Measurements from ENCODE around the gene MAST3. TPM values are rescaled to one million over a fixed set of nuclear protein-coding genes. Genes with fewer than 3 reads are reported as not detected.
A peak's percentile ranks its signal among the peaks of the same experiment; 100 is the strongest.

Gene MAST3
- total RNA-seq, 4 donors from 2014 or later: 0.59 to 22.5 (median 3.8) TPM

DNA sequence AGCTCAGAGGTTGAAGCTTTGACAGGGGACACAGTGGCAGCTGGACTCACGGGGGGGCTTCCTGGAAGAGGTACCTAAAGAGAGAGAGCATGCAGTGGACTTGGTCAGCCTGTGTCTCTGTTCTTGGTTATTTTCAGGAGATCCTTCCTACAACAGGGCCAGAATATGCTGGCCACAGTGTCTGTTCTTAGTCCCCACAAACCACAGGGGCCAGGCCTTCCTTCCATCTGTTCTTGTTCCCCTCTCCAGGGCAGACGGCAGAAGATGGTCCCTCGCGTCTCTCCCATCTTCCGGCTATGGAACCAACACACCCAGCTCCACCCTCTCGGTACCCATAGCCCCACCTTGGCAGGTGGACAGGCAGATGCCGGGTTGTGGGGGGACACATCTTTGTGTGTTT lies 24.8 kb downstream of the MAST3 start:
- no peak overlapping the region for H3K27ac ChIP-seq

GRCh38 chr19:18122860-18123795 lies 25.6 kb downstream of the MAST3 start:
- no peak overlapping the region for H3K4me3 ChIP-seq
- intact Hi-C loops (cut with DNase I; ENCODE audit: low total_unique reads): no loop called here
- peak in 1 of 2 donors; percentile 48 for DNase-seq
- H3K27me3 ChIP-seq: no peaks in the 10 kb centered on the region
- H3K27ac ChIP-seq: peak overlapping the region; percentile 25 to 33
- no peak for TF ChIP-seq POLR2A (IDR thresholded peaks at IDR 0.05)
- TF ChIP-seq, protein P1, sequence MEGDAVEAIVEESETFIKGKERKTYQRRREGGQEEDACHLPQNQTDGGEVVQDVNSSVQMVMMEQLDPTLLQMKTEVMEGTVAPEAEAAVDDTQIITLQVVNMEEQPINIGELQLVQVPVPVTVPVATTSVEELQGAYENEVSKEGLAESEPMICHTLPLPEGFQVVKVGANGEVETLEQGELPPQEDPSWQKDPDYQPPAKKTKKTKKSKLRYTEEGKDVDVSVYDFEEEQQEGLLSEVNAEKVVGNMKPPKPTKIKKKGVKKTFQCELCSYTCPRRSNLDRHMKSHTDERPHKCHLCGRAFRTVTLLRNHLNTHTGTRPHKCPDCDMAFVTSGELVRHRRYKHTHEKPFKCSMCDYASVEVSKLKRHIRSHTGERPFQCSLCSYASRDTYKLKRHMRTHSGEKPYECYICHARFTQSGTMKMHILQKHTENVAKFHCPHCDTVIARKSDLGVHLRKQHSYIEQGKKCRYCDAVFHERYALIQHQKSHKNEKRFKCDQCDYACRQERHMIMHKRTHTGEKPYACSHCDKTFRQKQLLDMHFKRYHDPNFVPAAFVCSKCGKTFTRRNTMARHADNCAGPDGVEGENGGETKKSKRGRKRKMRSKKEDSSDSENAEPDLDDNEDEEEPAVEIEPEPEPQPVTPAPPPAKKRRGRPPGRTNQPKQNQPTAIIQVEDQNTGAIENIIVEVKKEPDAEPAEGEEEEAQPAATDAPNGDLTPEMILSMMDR (IDR thresholded peaks at IDR 0.05): no peak
- no peaks in the 10 kb centered on the region for H3K36me3 ChIP-seq
- no peaks in the 10 kb centered on the region for H3K9me3 ChIP-seq
- H3K4me1 ChIP-seq: peaks cover 0 to 2% of the 10 kb centered on the region in 2 donors

More for the DNA sequence above, 24.8 kb downstream of the MAST3 start:
- intact Hi-C loops (cut with DNase I; ENCODE audit: low total_unique reads): no loop called here
- H3K4me3 ChIP-seq: no peak overlapping the region
- no peaks in the 10 kb centered on the region for H3K9me3 ChIP-seq
- TF ChIP-seq POLR2A (IDR thresholded peaks at IDR 0.05): no peak
- TF ChIP-seq, protein P1 (IDR thresholded peaks at IDR 0.05): no peak
- H3K36me3 ChIP-seq: no peaks in the 10 kb centered on the region
- H3K4me1 ChIP-seq: peaks cover 0 to 4% of the 10 kb centered on the region in 2 donors
- DNase-seq: no peak
- no peaks in the 10 kb centered on the region for H3K27me3 ChIP-seq

GRCh38 chr19:18123819-18124218 lies 26.2 kb downstream of the MAST3 start:
- Histone ChIP-seq H3K4me1 (no peaks in the 10 kb centered on the region), H3K4me3 (no peak overlapping the region), H3K36me3 (no peaks in the 10 kb centered on the region), H3K9me3 (no peaks in the 10 kb centered on the region), H3K27ac (peak overlapping the region in 1 of 2 donors; percentile 33), H3K27me3 (no peaks in the 10 kb centered on the region)
- TF ChIP-seq, protein P1 (IDR thresholded peaks at IDR 0.05): no peak
- no peak for TF ChIP-seq POLR2A (IDR thresholded peaks at IDR 0.05)
- intact Hi-C loops (cut with DNase I; ENCODE audit: low total_unique reads): no loop called here
- peak in 1 of 2 donors; percentile 44 for DNase-seq

DNA sequence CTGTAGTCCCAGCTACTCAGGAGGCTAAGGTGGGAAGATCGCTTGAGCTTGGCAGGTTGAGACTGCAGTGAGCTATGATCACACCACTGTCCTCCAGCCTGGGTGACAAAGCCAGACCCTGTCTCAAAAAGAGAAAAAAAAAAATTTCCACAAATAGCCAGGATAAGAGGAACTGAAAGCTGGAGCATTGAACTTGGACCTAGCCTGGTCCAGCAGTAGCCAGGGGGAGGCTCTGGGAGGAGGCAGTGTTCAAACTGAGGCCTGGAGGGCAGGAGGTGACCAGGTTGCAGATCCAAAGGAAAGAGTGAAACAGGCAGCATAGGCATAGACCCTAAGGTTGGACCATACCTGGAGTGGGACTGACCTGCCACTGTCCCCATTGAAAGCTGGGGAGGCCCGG lies 28.5 kb downstream of the MAST3 start:
- H3K4me1 ChIP-seq: no peaks in the 10 kb centered on the region
- intact Hi-C loops (cut with DNase I; ENCODE audit: low total_unique reads): no loop called here
- DNase-seq: no peak
- no peaks in the 10 kb centered on the region for H3K9me3 ChIP-seq
- no peaks in the 10 kb centered on the region for H3K27me3 ChIP-seq
- no peaks in the 10 kb centered on the region for H3K36me3 ChIP-seq
- no peak overlapping the region for H3K27ac ChIP-seq
- TF ChIP-seq, protein P1 (IDR thresholded peaks at IDR 0.05): no peak
- no peak for TF ChIP-seq POLR2A (IDR thresholded peaks at IDR 0.05)
- H3K4me3 ChIP-seq: no peak overlapping the region

GRCh38 chr19:18128044-18128443 lies 30.5 kb downstream of the MAST3 start:
- no peak for TF ChIP-seq POLR2A (IDR thresholded peaks at IDR 0.05)
- TF ChIP-seq, protein P1 (IDR thresholded peaks at IDR 0.05): no peak
- H3K4me3 ChIP-seq: no peak overlapping the region
- intact Hi-C loops (cut with DNase I; ENCODE audit: low total_unique reads): no loop called here
- H3K9me3 ChIP-seq: no peaks in the 10 kb centered on the region
- H3K4me1 ChIP-seq: no peaks in the 10 kb centered on the region
- no peaks in the 10 kb centered on the region for H3K27me3 ChIP-seq
- H3K27ac ChIP-seq: no peak overlapping the region
- no peaks in the 10 kb centered on the region for H3K36me3 ChIP-seq
- DNase-seq: no peak

Measured in uterus (tissue), 4 donors.